AG04450 (cell line): Measurements from ENCODE around the gene SETD7. TPM values are rescaled to one million over a fixed set of nuclear protein-coding genes. Genes with fewer than 3 reads are reported as not detected.

Experiments used
- CTCF ChIA-PET: fragments of 300-600, 350-600 bp; formaldehyde crosslinking; extraction: SDS; loops from one replicate; lab custom pipeline; 2022; ENCODE audit warnings: antibody characterized with exemption, inconsistent platforms; lab: Charles Lee
- POLR2A ChIA-PET: fragments of 350-600 bp; formaldehyde crosslinking; extraction: SDS; loops from one replicate; lab custom pipeline; 2021; ENCODE audit warnings: antibody characterized with exemption, inconsistent platforms; lab: Yijun Ruan, JAX
- DNase-seq: peaks from one replicate; pipeline ENCODE4 v3.0.0-alpha.2; 2011; ENCODE audit warnings: low read depth, low spot score
- H3K27ac ChIP-seq: one replicate; pipeline ENCODE4 v1.5.1; 2012; ENCODE audit warnings: low read depth, low read length, control low read depth
- H3K27me3 ChIP-seq: one replicate; pipeline ENCODE4 v1.6.0; 2012; ENCODE audit warnings: low read length; ENCODE audit not compliant: control insufficient read depth, insufficient read depth
- H3K4me3 ChIP-seq: 2 replicates; pipeline ENCODE4 v1.5.1; 2011; ENCODE audit warnings: mild to moderate bottlenecking, low read depth, low read length, control low read depth
- H3K9me3 ChIP-seq: 2 replicates; pipeline ENCODE4 v1.5.1; 2012; ENCODE audit warnings: low read length; ENCODE audit not compliant: control insufficient read depth, insufficient read depth
- polyA plus RNA-seq: library from polyadenylated mRNA; depleted of rRNA; stranded (reverse); fragments of >200 nt; gene quantifications from 2 replicates; pipeline ENCODE4 v1.2.3, GENCODE V29; 2011
- TF ChIP-seq, protein P1 (sequence below): IDR thresholded peaks from 2 replicates; pipeline ENCODE4 v1.5.1; 2011; ENCODE audit warnings: low read depth, low read length, control low read depth, inconsistent platforms

Gene SETD7
- polyA plus RNA-seq, 1 experiment: 21.5 TPM

DNA sequence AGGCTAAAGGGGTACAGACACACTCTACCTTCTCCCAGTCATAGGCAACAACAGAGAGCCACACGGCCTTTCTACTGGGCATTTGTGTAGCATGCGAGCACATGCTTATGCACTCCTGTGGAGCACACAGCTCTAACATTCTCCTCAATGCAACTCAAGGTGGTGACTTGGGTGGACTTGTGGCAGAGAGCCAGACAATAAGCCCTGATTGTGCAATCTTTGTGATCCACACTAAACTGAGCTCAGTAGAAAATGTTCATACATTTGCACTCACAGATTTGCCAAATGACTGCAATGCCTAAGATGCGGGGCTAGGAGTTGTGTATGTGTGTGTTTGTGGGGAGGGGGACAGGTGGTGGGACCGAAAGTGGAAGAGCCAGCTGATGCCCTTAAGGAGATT, 31.4 kb upstream of the SETD7 start:
- CTCF ChIA-PET: interaction anchor here (1.0 to 1.7 kb wide), 2 partner anchors 16 to 1546 kb away, joined by 3 to 5 read pairs; partner anchors contain the start of gene RNF150
- Histone ChIP-seq H3K9me3 (no peaks in the 10 kb centered on the region), H3K4me3 (no peak overlapping the region), H3K27ac (no peak overlapping the region), H3K27me3 (peaks cover 8% of the 10 kb centered on the region)
- POLR2A ChIA-PET: no interaction called here
- no peak for DNase-seq
- TF ChIP-seq, protein P1, sequence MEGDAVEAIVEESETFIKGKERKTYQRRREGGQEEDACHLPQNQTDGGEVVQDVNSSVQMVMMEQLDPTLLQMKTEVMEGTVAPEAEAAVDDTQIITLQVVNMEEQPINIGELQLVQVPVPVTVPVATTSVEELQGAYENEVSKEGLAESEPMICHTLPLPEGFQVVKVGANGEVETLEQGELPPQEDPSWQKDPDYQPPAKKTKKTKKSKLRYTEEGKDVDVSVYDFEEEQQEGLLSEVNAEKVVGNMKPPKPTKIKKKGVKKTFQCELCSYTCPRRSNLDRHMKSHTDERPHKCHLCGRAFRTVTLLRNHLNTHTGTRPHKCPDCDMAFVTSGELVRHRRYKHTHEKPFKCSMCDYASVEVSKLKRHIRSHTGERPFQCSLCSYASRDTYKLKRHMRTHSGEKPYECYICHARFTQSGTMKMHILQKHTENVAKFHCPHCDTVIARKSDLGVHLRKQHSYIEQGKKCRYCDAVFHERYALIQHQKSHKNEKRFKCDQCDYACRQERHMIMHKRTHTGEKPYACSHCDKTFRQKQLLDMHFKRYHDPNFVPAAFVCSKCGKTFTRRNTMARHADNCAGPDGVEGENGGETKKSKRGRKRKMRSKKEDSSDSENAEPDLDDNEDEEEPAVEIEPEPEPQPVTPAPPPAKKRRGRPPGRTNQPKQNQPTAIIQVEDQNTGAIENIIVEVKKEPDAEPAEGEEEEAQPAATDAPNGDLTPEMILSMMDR: no peak

DNA sequence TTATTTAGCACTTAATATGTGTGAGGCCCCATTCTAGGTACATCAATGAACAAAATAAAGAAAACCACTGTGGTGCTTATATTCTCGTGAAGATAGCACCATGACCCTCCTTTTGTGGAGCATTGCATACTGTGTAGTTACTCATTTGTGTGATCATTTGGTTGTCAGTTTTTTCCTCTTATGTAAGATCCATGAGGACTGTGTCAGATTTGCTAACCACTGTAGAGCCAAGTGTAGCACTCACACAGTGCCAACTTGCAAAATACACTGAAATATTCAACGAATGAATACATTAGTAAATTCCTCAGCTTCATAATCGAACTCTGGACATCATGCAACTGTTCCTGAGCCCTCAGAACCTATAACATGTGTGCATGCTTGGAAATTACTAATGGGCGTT, 29.5 kb upstream of the SETD7 start:
- DNase-seq: no peak
- TF ChIP-seq, protein P1: no peak
- H3K4me3 ChIP-seq: no peak overlapping the region
- H3K9me3 ChIP-seq: no peaks in the 10 kb centered on the region
- no peak overlapping the region for H3K27ac ChIP-seq
- ChIA-PET CTCF (interaction anchor here (0.6 to 4.0 kb wide), 2 partner anchors 18 to 24 kb away, joined by 3 to 16 read pairs; no protein-coding TSS in a partner anchor), POLR2A (no interaction called here)
- peaks cover 12% of the 10 kb centered on the region for H3K27me3 ChIP-seq

GRCh38 chr4:139584784-139585183, 28.8 kb upstream of the SETD7 start:
- no peak for DNase-seq
- ChIA-PET CTCF (interaction anchor here (0.6 to 6.7 kb wide), 4 partner anchors 18 to 88 kb away, joined by 3 to 53 read pairs (median 11); no protein-coding TSS in a partner anchor), POLR2A (no interaction called here)
- Histone ChIP-seq H3K9me3 (no peaks in the 10 kb centered on the region), H3K27ac (no peak overlapping the region), H3K4me3 (no peak overlapping the region), H3K27me3 (peaks cover 16% of the 10 kb centered on the region)
- TF ChIP-seq, protein P1: no peak

GRCh38 chr4:139584013-139584412, 28.0 kb upstream of the SETD7 start:
- no peak overlapping the region for H3K27ac ChIP-seq
- CTCF ChIA-PET: interaction anchor here (0.6 to 6.7 kb wide), 7 partner anchors 19 to 409 kb away, joined by 3 to 53 read pairs (median 4); no protein-coding TSS in a partner anchor
- H3K4me3 ChIP-seq: no peak overlapping the region
- POLR2A ChIA-PET: no interaction called here
- peaks cover 16% of the 10 kb centered on the region for H3K27me3 ChIP-seq
- DNase-seq: no peak
- no peaks in the 10 kb centered on the region for H3K9me3 ChIP-seq
- TF ChIP-seq, protein P1: 0 out of 2 replicates have a peak, but pooled peaks have one; percentile 4

DNA sequence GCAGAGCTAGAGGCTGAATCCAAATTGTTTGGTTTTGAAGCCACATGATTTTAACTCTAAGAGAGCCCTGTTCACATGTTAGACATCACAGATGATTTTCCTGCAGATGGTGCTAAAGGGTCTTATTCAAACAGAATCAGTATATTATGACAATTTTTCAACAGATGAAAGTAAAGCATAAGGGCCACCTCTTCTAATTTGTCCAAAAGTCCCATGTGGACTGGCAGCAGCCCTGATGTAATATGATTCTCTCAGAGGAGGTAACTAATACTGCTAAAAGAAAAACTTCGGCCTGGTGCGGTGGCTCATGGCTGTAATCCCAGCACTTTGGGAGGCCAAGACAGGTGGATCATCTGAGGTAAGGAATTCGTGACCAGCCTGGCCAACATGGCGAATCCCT, 26.0 kb upstream of the SETD7 start:
- ChIA-PET POLR2A (no interaction called here), CTCF (interaction anchor here (0.9 to 6.7 kb wide), 7 partner anchors 9 to 166 kb away, joined by 3 to 53 read pairs (median 5); no protein-coding TSS in a partner anchor)
- Histone ChIP-seq H3K27ac (no peak overlapping the region), H3K9me3 (no peaks in the 10 kb centered on the region), H3K4me3 (no peak overlapping the region), H3K27me3 (peaks cover 16% of the 10 kb centered on the region)
- DNase-seq: no peak
- TF ChIP-seq, protein P1: peak; percentile 27; the same call in 1 of the 2 replicates
